SJSA1 (cell line): ENCODE measurements around the gene CACNA1C. TPM values are rescaled to one million over a fixed set of nuclear protein-coding genes. Genes with fewer than 3 reads are reported as not detected.
A peak's percentile ranks its signal among the peaks of the same experiment; 100 is the strongest.

Experiments
- DNase-seq, 2 experiments: peaks; one replicate each; pipeline ENCODE4 v3.0.0-alpha.2; 2015 to 2020; ENCODE audit warnings: low spot score in 2 of 2, low read depth in 1 of 2
- H3K27ac ChIP-seq: fragments of 250-450 bp; sonication (Bioruptor Pico); 2 replicates; pipeline ENCODE4 v1.5.1; 2020; ENCODE audit warnings: mild to moderate bottlenecking, moderate library complexity
- H3K27me3 ChIP-seq: fragments of 250-450 bp; sonication (Bioruptor Pico); replicated peaks from 2 replicates; pipeline ENCODE4 v1.5.1; 2020; ENCODE audit warnings: mild to moderate bottlenecking, moderate library complexity
- H3K36me3 ChIP-seq: fragments of 250-450 bp; sonication (Bioruptor Pico); 2 replicates; pipeline ENCODE4 v1.5.1; 2020; ENCODE audit warnings: mild to moderate bottlenecking
- H3K4me1 ChIP-seq: fragments of 250-450 bp; sonication (Bioruptor Pico); replicated peaks from 2 replicates; pipeline ENCODE4 v1.6.1; 2021; ENCODE audit warnings: mild to moderate bottlenecking
- H3K4me3 ChIP-seq: fragments of 250-450 bp; sonication (Bioruptor Pico); 2 replicates; pipeline ENCODE4 v1.5.1; 2020; ENCODE audit warnings: mild to moderate bottlenecking
- H3K9me3 ChIP-seq: fragments of 250-450 bp; sonication (Bioruptor Pico); replicated peaks from 2 replicates; pipeline ENCODE4 v1.5.1; 2020; ENCODE audit warnings: mild to moderate bottlenecking
- total RNA-seq: library from RNA; depleted of rRNA; stranded (reverse); fragments of >200 nt; shearing (Covaris generic); gene quantifications from 2 replicates; pipeline ENCODE4 v1.2.3, GENCODE V29; 2014

Gene CACNA1C
- total RNA-seq, 1 experiment from 2014 or later: 6.1 TPM

DNA sequence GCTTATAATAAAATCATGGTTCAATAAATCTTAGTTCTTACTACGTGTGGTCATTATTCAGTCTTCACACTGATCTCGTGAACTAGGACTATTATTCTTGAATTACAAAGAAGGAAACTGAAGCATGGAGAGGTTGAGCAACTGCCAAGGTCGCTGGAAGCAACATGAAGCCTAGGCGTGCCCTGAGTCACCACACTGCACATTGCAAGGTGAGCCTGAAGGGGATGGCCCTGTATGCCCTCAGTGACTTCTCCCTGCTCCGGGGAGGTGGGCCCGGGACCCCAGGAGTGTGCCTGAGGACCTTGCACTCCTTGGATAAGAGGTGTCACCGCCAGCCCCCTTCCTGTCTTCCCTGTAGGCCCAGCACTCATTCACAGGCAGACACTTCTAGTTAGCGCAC, 161.6 kb downstream of the CACNA1C start:
- Histone ChIP-seq H3K27me3 (no peaks in the 10 kb centered on the region), H3K9me3 (no peaks in the 10 kb centered on the region), H3K4me1 (peaks cover 20% of the 10 kb centered on the region), H3K4me3 (no peak overlapping the region), H3K36me3 (peaks cover 6% of the 10 kb centered on the region; the same call in 1 of the 2 replicates), H3K27ac (no peak overlapping the region)
- DNase-seq: no peak

DNA sequence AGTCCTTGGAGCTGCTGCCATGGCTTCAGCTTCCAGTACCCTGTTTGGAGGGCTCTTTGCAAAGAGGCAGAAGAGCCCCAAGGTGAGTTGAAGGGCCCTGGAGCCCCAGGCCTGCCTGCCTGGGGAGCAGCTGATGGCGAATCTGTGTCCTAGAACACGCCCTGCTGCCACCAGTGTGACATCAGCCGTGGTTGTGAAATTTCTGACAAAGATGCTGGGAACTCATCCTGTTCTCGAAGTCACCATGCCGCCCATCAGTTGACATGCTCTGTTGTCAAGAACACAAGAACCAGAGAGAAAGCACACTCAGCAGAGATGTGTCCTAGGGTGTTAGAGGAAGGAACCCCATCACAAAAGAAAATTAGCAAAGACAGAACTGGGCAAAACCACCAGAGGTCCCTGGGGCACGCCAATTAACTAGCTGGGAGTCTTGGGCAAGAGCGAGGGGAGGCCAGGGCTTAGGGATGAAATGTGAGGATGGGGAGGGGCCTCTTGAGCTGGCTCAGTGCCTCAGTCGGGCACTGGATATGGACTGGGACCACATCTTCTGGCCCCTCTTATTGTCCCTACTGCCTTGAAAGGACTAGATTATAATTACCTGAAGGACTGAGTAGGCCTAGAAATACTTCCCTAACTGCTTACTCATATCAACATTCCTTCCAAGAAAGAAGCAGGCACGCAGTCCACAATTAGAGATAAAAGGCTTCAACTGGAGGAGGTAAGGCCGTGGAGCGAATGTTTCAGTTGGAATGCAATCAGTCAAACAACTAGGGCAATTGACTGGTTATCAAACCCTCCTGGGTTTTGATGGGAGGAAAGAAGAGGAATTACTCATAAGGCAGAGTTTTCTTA, 163.1 kb downstream of the CACNA1C start:
- Histone ChIP-seq H3K9me3 (no peaks in the 10 kb centered on the region), H3K27me3 (no peaks in the 10 kb centered on the region), H3K27ac (peak overlapping the region; percentile 69), H3K4me1 (peaks cover 20% of the 10 kb centered on the region), H3K4me3 (no peak overlapping the region), H3K36me3 (peaks cover 6% of the 10 kb centered on the region; the same call in 1 of the 2 replicates)
- peak; percentile 70 to 78 for DNase-seq

DNA sequence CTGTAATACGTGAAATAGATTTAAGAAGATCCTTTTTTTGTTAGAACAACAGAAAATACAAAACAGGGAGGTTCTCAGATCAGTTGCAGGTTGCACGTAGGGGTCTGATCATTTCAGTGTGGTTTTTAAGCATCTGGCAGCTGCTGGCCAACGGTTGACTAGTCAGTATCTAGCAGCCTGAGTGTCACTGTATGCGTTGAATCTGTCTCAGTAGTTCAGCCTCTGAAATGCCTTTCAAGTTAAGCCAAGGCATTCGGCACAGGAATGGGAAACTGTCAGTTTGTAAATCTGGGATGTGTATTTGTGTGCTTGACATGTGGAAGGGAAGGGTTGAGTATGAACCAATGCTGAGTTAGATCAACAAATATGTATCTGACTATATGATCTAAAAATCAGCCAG, 165.9 kb downstream of the CACNA1C start:
- Histone ChIP-seq H3K4me3 (no peak overlapping the region), H3K27ac (no peak overlapping the region), H3K36me3 (peaks cover 6% of the 10 kb centered on the region; the same call in 1 of the 2 replicates), H3K27me3 (no peaks in the 10 kb centered on the region), H3K4me1 (peaks cover 20% of the 10 kb centered on the region), H3K9me3 (no peaks in the 10 kb centered on the region)
- no peak for DNase-seq

DNA sequence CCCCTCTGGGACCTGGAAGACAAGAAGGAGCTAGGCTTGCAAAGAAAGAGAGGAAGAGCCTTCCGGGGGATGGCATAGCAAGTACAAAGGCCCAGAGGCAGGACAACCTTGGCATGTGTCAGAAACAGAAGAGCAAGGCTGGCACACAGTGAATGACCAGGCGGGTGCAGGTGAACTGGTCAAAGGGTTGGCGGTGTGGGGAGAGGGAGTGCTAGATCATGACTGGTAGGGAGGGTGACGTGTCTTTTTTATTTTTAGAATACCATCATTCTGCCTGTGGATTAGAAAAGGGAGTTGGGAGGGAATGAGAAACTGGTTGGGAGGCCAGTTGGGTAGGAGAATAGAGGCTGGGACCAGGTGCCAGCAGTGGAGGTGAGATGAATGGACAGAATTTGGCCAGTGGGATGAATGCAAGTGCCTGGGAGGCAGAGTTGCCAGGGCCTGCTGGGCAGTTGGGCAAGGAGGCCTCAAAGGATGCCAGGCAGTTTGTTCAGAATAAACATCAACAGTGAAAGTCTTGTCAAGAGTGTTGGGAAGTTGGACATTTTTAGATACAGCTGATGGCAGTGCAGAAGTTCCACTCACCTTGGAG, 168.3 kb downstream of the CACNA1C start:
- Histone ChIP-seq H3K4me1 (peaks cover 9% of the 10 kb centered on the region), H3K27me3 (no peaks in the 10 kb centered on the region), H3K27ac (no peak overlapping the region), H3K4me3 (no peak overlapping the region), H3K36me3 (no peaks in the 10 kb centered on the region), H3K9me3 (no peaks in the 10 kb centered on the region)
- DNase-seq: no peak

DNA sequence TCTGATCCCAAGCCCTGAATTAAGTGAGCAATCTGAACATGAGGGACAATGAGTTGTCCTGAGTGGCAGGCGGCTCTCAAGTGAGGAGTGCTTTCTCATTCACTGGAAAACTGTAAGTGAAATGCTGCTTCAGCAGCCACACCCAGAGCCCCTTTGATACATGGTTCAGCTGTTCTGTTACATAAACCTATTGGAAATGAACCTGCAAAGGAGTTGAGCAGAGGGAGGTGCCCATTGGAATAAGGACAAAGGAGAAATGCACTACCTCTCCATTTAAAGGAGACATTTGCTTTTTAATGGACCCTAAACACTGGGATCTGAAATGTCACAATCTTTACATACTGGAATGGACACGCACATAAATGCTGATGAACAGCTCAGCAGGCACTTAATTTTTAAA, 169.9 kb downstream of the CACNA1C start:
- Histone ChIP-seq H3K36me3 (no peaks in the 10 kb centered on the region), H3K4me1 (no peaks in the 10 kb centered on the region), H3K27me3 (no peaks in the 10 kb centered on the region), H3K4me3 (no peak overlapping the region), H3K9me3 (no peaks in the 10 kb centered on the region), H3K27ac (no peak overlapping the region)
- DNase-seq: no peak

DNA sequence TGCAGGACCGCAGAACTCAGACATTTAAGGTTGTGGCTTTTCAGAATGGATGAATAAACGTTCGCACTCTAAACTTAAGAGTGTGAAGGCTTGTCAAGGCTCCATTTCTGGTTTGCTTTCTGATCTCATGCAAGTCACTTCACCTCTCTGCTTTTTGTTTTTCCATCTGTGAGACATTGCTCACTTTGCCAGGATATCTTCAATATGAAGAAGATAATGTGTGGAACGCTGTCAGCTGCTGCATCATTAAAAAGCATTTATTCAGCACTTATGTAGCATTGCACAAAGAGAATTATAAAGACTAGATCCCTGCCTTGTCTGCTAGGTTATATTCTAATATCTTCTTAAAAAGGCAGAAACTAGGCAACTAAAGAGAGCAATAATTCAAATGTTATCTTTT, 172.2 kb downstream of the CACNA1C start:
- no peaks in the 10 kb centered on the region for H3K36me3 ChIP-seq
- DNase-seq: no peak
- H3K4me3 ChIP-seq: no peak overlapping the region

DNA sequence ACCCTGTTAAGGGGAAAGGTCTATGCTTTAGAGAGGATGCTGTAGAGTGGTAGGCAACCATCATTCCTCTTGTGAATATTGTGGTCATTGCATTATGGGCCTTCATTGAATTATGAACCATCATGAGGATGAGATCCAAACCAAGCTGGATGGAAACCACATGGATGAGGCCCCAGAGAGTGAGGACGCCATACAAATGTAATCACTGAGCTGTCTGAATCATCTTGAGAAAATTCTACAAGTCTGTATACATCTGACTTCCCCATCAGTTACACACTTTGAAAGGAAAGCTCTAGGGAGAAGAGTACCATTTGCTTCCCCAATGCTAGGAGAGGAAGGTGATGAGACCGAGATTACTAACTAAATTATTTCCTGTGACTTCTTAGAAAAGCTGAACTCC, 172.9 kb downstream of the CACNA1C start:
- Histone ChIP-seq H3K27me3 (no peaks in the 10 kb centered on the region), H3K9me3 (no peaks in the 10 kb centered on the region), H3K36me3 (no peaks in the 10 kb centered on the region), H3K4me3 (no peak overlapping the region), H3K4me1 (no peaks in the 10 kb centered on the region), H3K27ac (no peak overlapping the region)
- no peak for DNase-seq

More for the DNA sequence above, 172.2 kb downstream of the CACNA1C start:
- no peak overlapping the region for H3K27ac ChIP-seq
- no peaks in the 10 kb centered on the region for H3K9me3 ChIP-seq
- no peaks in the 10 kb centered on the region for H3K4me1 ChIP-seq
- no peaks in the 10 kb centered on the region for H3K27me3 ChIP-seq

DNA sequence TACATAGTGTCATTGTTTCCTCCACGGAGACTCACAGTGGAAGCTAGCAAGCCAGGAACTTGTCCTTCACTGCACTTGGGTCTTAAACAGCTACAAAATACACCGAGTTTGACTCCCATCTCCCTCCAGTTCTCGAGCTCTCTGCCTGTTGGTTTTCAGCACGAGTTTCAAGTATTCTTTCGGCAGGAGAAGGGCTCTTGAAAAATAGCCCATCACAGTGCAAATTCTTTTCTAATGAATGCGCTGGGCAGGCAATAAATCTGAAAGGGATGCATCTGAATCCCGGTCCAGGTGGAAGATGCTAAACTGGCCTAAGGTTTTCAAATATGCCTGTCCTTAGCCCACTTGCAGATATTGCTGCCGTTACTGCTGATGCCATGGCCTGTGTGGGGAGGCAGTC, 173.9 kb downstream of the CACNA1C start:
- Histone ChIP-seq H3K36me3 (no peaks in the 10 kb centered on the region), H3K4me3 (no peak overlapping the region), H3K27ac (no peak overlapping the region), H3K4me1 (no peaks in the 10 kb centered on the region), H3K27me3 (no peaks in the 10 kb centered on the region), H3K9me3 (no peaks in the 10 kb centered on the region)
- no peak for DNase-seq

DNA sequence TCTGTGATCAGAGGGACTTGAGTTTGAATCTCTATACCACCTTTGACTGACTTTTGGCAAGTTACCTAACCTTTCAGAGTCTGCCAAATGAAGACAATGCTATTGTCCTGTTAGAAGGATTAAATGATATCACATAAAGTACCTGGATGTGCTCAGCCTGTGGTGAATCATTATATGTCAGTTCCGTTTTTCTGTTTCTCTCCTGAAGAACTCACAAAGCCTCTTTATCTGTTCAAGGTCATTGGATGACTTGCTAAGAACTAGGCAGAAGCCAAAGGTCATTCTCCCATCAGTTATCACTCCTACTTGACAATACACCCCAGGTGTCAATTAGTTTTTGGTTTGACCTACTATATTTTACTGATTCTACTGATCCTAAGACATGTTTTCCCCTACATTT, 174.6 kb downstream of the CACNA1C start:
- Histone ChIP-seq H3K9me3 (no peaks in the 10 kb centered on the region), H3K36me3 (no peaks in the 10 kb centered on the region), H3K27me3 (no peaks in the 10 kb centered on the region), H3K4me3 (no peak overlapping the region), H3K4me1 (peaks cover 3% of the 10 kb centered on the region), H3K27ac (no peak overlapping the region)
- no peak for DNase-seq

DNA sequence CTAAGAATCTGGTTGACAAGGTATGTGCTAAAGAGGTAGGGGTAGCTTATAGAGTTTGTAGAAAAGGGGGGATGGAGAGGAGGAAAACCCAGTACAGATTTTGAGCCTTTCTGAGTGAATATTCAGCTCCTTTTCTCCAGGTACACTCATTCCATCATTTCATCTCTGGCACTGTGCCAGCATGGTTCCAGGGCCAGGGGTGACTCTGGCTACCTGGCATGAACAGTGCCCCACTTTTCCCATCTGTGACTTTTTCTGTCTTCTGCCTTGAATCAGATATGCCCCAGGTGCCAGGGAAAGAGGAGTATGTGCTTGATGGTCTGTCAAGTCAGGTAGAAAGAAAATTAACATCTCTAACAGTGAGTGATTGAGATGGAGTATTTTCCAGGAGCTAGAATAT, 175.7 kb downstream of the CACNA1C start:
- Histone ChIP-seq H3K36me3 (no peaks in the 10 kb centered on the region), H3K4me1 (peaks cover 15% of the 10 kb centered on the region), H3K27me3 (no peaks in the 10 kb centered on the region), H3K9me3 (no peaks in the 10 kb centered on the region), H3K27ac (no peak overlapping the region), H3K4me3 (no peak overlapping the region)
- no peak for DNase-seq

DNA sequence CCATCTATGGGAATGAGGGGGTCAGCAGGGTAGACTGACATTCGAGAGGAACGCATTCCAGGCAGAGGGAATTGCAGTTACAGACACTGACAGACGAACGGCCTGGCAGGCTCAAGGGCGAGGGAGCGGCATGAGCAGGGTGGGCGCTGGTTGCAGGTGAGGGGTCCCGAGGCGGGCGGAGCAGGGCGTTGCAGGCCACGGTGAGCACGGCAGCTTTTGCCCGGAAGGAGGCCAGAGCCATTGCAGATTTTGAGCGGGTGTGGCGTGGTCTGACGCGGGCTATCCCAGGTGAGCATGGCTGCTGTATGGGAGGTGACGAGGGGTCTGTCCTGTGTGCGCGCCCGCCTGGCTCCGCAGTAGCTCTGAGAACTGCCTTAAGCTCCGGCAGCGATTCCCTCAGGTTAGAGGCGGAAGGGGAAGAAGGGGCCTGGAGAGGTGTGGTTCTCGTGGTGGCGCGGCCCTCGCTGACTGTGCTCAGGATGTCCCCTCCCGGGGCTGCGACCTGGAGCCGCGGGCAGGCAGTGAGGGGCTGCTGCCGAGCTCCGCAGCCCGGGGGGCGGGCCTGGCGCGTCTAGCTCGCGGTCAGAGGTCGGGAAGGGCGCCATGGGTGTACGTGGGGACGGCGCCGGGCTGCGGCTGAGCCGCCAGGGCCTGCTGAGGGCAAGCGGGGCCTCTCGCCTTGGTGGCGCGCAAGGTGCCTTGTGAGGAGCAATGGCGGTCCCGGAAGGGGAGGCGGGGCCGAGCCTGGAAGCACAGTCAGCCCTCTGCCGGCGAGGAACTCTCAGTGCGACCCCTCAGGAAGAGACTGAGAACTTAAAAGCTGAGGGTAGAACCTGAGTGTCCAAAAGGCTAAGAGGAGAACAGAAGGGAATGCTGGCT, 177.1 kb downstream of the CACNA1C start:
- H3K4me1 ChIP-seq: peaks cover 21% of the 10 kb centered on the region

DNA sequence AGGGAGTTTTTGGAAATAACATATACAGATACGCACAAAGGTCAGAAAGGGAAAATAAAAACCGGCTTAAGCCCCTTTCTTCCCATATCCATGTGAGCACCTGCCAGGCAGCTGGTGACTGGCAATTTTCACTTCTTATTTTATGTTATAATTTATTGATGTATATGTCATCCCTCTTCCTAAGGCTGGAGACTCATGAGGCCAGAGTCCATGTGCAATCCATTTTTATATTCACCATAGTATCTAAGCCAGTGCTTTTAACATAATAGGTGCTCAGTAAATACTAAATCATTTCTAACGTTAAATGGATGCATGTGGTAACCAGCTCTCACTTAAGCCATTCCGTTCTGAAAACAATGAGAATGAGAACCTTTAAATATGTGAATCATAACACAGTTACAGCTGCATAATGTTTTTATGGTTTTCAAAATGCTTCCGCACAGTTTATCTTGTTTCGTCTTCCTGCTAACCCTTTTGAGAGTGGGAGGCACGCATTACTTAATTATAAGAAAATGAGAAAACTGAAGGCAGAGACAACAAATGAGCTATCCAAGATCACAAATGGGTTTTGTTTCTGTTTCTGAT, 178.3 kb downstream of the CACNA1C start:
- H3K4me3 ChIP-seq: no peak overlapping the region
- no peak overlapping the region for H3K27ac ChIP-seq
- no peak for DNase-seq
- H3K9me3 ChIP-seq: no peaks in the 10 kb centered on the region
- H3K27me3 ChIP-seq: no peaks in the 10 kb centered on the region
- H3K36me3 ChIP-seq: no peaks in the 10 kb centered on the region
- peaks cover 21% of the 10 kb centered on the region for H3K4me1 ChIP-seq

More for the DNA sequence above, 177.1 kb downstream of the CACNA1C start:
- H3K4me3 ChIP-seq: no peak overlapping the region
- no peak overlapping the region for H3K27ac ChIP-seq
- H3K36me3 ChIP-seq: no peaks in the 10 kb centered on the region
- H3K27me3 ChIP-seq: no peaks in the 10 kb centered on the region
- no peak for DNase-seq
- H3K9me3 ChIP-seq: no peaks in the 10 kb centered on the region

DNA sequence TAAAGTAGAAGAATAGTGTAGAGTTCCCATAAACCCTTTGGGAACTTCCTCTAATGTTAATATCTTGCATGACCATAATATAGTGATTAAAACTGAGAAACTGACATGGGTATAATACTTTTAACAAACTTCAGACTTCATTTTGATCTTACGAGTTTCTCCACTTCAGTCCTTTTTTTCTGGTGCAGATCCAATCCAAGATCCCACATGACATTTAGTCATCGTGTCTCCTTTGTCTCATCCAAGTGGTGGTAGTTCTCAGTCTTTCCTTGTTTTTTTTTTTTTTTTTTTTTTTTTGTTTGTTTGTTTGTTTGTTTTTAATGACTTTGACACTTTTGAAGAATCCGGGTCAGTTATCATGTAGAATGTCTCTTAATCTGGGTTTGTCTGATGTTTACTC, 179.2 kb downstream of the CACNA1C start:
- Histone ChIP-seq H3K27ac (no peak overlapping the region), H3K9me3 (no peaks in the 10 kb centered on the region), H3K4me1 (peaks cover 21% of the 10 kb centered on the region), H3K36me3 (no peaks in the 10 kb centered on the region), H3K4me3 (no peak overlapping the region), H3K27me3 (no peaks in the 10 kb centered on the region)
- DNase-seq: no peak
